HUES48 (cell line): ENCODE results near the gene HOMER1.
"Not testable (repeated sequence)": the region's sequence is repeated elsewhere in the genome, so short reads cannot be mapped to it uniquely, and the experiment has no call there.

Experiments used
- H3K27ac ChIP-seq: one replicate; pipeline ENCODE4 v1.7.0; 2013; ENCODE audit warnings: low read depth, low read length, inconsistent platforms
- H3K27me3 ChIP-seq: 2 replicates; pipeline ENCODE4 v1.6.1; 2013; ENCODE audit warnings: mild to moderate bottlenecking, low read length; ENCODE audit not compliant: control insufficient read depth, insufficient read depth
- H3K36me3 ChIP-seq: 2 replicates; pipeline ENCODE4 v1.6.1; 2013; ENCODE audit warnings: low read length; ENCODE audit not compliant: control insufficient read depth, insufficient read depth
- H3K4me1 ChIP-seq: 2 replicates; pipeline ENCODE4 v1.6.1; 2013; ENCODE audit warnings: mild to moderate bottlenecking, low read length; ENCODE audit not compliant: control insufficient read depth, insufficient read depth
- H3K4me3 ChIP-seq: 2 replicates; pipeline ENCODE4 v1.5.1; 2013; ENCODE audit warnings: mild to moderate bottlenecking, low read depth, low read length
- H3K9ac ChIP-seq: 2 replicates; pipeline ENCODE4 v1.6.1; 2013; ENCODE audit warnings: mild to moderate bottlenecking, low read depth, low read length, moderate library complexity
- H3K9me3 ChIP-seq: 2 replicates; pipeline ENCODE4 v1.6.1; 2013; ENCODE audit warnings: low read length; ENCODE audit not compliant: control insufficient read depth, insufficient read depth

Gene HOMER1

DNA sequence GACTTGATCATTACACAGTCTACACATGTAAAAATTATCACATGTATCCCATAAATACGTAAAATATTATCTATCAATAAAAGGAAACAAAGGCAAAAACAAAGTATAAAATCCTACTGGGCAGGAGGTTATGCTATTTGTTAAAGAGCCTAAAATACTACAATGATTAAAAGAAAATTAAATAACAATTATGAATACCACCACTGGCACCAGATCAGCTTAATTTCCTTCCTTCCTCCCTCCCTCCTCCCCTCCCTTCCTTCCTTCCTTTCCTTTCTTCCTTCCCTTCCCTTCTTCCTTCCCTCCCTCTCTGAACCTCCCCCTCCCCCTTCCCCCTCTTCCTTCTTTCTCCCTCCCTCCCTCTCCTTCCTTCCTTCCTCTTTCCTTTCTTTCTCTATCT, 127.3 kb downstream of the HOMER1 start:
- no peaks in the 10 kb centered on the region for H3K9me3 ChIP-seq
- H3K4me3 ChIP-seq = no peak overlapping the region
- H3K36me3 ChIP-seq = peaks cover 4% of the 10 kb centered on the region; the same call in 1 of the 2 replicates
- H3K27ac ChIP-seq = no peak overlapping the region
- no peak overlapping the region for H3K9ac ChIP-seq
- no peaks in the 10 kb centered on the region for H3K27me3 ChIP-seq
- no peaks in the 10 kb centered on the region for H3K4me1 ChIP-seq

DNA sequence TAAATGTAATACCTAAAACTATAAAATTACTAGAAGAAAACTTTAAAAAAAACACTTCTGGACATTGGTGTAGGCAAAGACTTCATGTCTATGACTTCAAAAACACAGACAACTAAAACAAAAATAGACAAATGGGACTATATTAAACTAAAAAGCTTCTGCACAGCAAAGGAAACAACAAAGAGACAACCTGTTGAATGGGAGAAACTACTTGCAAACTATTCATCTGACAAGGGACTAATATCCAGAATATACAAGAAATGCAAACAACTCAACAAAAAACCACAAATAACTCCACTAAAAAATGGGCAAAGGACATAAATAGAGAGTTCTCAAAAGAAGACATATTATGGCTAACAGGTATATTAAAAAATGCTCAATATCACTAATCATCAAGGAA, 128.8 kb downstream of the HOMER1 start:
- H3K36me3 ChIP-seq, H3K4me3 ChIP-seq, H3K27ac ChIP-seq, H3K9me3 ChIP-seq, H3K9ac ChIP-seq, H3K27me3 ChIP-seq, H3K4me1 ChIP-seq: not testable (repeated sequence)

DNA sequence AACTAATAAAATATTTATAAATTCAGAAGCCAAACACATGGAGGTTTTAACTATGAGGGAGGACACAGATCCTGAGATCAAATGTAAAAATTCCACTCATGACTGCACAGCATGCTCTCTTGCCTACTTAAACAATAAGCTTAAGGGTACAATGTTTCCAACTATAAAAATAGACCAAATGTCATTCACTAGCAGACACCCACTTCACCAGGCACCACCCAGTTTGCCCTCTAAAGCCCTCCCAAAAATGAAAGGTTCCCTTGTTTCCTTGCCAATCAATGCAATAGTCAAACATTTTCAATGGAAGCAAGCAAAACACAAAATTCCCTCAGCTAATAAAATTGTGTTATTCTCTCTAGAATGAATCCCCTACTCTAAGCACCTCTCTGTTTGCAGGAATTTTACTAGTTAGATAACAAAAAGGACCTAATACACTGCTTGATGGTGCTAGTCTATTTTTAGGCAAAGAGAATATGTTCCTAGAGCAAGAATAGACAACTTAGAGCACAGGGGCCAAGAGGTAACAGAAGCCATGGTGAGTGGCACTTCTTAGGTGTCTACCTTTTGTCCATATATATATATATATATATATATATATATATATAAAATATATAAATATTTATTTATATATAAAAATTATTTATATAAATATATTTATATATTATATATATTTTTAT, 135.3 kb downstream of the HOMER1 start:
- no peaks in the 10 kb centered on the region for H3K27me3 ChIP-seq
- no peaks in the 10 kb centered on the region for H3K4me1 ChIP-seq
- no peak overlapping the region for H3K4me3 ChIP-seq
- H3K9ac ChIP-seq = no peak overlapping the region
- no peak overlapping the region for H3K27ac ChIP-seq
- H3K9me3 ChIP-seq = no peaks in the 10 kb centered on the region
- H3K36me3 ChIP-seq = peaks cover 15% of the 10 kb centered on the region

DNA sequence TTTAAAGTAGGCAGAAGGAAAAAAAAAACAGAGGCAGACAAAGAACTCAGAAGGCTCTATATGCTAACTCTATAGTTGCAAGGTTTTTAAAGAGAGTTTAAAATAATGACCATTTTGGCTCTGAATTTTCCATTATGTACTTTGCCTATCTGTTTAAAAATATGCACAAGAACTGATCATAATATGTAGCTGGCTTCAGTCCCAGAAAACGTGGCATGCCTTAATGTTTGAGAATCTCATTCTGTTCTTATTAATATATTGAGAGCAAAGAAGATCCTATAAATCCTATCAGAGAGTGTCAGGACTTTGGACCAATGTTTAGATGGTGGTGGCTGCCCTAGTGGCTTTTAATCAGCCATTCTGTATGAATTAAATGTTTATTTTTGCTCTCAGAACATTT, 156.5 kb downstream of the HOMER1 start:
- Histone ChIP-seq H3K27ac (no peak overlapping the region), H3K9me3 (peaks cover 7% of the 10 kb centered on the region), H3K4me3 (no peak overlapping the region), H3K36me3 (no peaks in the 10 kb centered on the region), H3K9ac (no peak overlapping the region), H3K27me3 (no peaks in the 10 kb centered on the region), H3K4me1 (no peaks in the 10 kb centered on the region)

DNA sequence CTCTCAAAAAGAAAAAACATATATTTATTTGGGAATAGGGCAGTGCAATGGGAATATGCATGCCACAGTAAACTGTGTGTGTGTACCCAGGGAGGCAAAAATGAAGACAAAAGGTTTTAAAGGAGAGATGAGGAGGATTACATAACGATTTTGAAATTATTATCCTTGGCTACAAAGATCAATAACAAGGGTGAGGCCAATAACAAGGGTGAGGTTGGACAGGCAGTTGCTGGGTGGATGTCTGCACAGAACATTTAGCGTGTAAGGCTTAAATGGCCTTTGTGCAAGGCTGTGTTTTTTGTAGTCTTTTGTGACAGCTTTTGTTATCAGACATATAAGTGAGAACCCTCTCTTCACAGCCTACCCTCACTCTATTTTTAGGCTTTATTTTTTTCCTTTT, 164.1 kb downstream of the HOMER1 start:
- no peaks in the 10 kb centered on the region for H3K36me3 ChIP-seq
- no peak overlapping the region for H3K9ac ChIP-seq
- no peak overlapping the region for H3K27ac ChIP-seq
- no peaks in the 10 kb centered on the region for H3K4me1 ChIP-seq
- no peak overlapping the region for H3K4me3 ChIP-seq
- H3K9me3 ChIP-seq = peaks cover 7% of the 10 kb centered on the region
- no peaks in the 10 kb centered on the region for H3K27me3 ChIP-seq

- Histone ChIP-seq H3K9me3 (peaks cover 7% of the 10 kb centered on the region), H3K27me3 (no peaks in the 10 kb centered on the region), H3K4me3 (no peak overlapping the region), H3K4me1 (no peaks in the 10 kb centered on the region), H3K9ac (no peak overlapping the region), H3K27ac (no peak overlapping the region), H3K36me3 (no peaks in the 10 kb centered on the region)
These were observed 164.9 kb downstream of the HOMER1 start for GRCh38 chr5:79349047-79349446.

DNA sequence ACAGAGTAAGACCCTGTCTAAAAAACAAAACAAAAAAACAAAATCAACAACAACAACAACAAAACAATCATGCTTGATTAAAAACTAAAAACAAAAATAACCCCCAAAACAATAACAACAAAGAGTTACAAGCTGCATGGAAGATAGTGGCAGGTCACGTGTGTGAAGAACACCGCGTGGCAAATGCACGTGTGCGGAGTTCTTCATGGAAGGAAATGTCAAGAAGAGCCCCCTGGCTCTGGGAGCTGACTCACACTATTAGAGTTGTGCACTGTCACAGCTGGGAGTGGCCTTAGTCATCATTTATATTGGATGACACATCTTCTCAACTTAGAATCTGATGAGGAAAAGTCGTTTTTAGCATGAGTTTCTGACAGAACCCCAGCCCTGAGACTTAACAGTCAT, 167.5 kb downstream of the HOMER1 start:
- no peaks in the 10 kb centered on the region for H3K4me1 ChIP-seq
- no peak overlapping the region for H3K4me3 ChIP-seq
- no peak overlapping the region for H3K9ac ChIP-seq
- no peaks in the 10 kb centered on the region for H3K27me3 ChIP-seq
- H3K27ac ChIP-seq = no peak overlapping the region
- no peaks in the 10 kb centered on the region for H3K9me3 ChIP-seq
- H3K36me3 ChIP-seq = no peaks in the 10 kb centered on the region

GRCh38 chr5:79333852-79334557, 179.9 kb downstream of the HOMER1 start:
- Histone ChIP-seq H3K27me3 (no peaks in the 10 kb centered on the region), H3K36me3 (no peaks in the 10 kb centered on the region), H3K9me3 (no peaks in the 10 kb centered on the region), H3K4me3 (no peak overlapping the region), H3K27ac (no peak overlapping the region), H3K9ac (no peak overlapping the region), H3K4me1 (no peaks in the 10 kb centered on the region)

GRCh38 chr5:79330071-79330470, 183.9 kb downstream of the HOMER1 start:
- Histone ChIP-seq H3K27ac (no peak overlapping the region), H3K4me3 (no peak overlapping the region), H3K36me3 (no peaks in the 10 kb centered on the region), H3K9me3 (no peaks in the 10 kb centered on the region), H3K4me1 (no peaks in the 10 kb centered on the region), H3K9ac (no peak overlapping the region), H3K27me3 (no peaks in the 10 kb centered on the region)

DNA sequence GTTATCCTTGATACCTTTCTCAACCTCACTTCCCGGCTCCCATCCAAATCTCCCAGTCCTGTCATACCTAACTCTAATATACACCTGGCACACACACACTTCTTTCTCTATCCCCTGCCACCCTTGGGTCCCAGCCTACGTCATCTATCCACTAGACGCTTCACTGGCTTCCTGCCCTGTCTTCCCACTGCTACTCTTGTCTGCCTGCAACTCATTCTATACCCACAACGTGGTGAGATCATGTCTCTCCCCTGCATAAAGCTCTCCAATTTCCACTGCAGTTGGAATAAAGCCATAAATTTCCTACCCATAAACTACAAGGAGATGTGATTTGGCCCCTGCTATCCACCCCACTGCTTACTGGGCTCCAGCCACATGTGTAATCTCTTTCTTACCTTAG, 184.5 kb downstream of the HOMER1 start:
- H3K36me3 ChIP-seq = no peaks in the 10 kb centered on the region
- no peaks in the 10 kb centered on the region for H3K4me1 ChIP-seq
- no peaks in the 10 kb centered on the region for H3K9me3 ChIP-seq
- no peak overlapping the region for H3K9ac ChIP-seq
- no peak overlapping the region for H3K4me3 ChIP-seq
- H3K27ac ChIP-seq = no peak overlapping the region
- H3K27me3 ChIP-seq = no peaks in the 10 kb centered on the region
